ENCODE measurements around the gene DUSP15. TPM values are rescaled to one million over a fixed set of nuclear protein-coding genes. Genes with fewer than 3 reads are reported as not detected.

Gene DUSP15
- total and polyA plus RNA-seq, 2 of the 8 experiments (the other 6 are each of a cell fraction or from before 2014, with no cell fraction given) = 0.91 to 3.2 TPM

DNA sequence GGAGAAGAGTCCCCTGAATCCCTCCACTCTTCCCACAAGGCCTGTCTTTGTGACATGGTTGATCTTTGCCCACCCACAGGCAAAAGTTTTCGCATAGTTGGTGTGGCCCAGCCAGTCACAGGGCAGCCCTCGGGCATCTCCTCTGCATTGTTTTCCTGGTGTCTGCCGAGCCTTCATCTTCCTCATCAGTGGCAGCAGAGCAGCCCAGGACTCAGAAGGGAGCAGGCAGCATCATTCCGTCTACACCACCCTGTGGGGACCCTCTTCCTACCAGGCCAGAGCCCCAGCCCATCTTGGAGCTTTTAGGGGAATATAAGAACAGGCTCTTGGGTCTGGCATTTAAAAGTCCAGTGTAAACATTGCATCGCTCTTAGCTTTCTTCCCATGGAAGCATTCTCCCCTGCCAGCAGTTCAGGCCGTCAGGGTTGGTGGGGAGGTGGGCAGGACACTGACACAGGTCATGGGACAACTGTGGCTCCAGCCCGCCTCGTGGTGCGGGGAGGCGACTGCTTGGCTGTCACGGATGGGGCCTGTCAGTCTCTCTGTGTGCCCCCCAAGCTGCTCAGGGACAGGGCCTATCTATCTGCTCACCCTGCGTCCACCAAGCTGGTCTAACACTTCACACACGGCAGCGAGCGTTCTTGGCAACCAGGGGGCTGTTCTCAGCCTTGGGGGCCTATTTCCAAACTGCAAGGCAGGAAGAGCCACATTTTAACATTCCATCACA, 43.3 kb upstream of the DUSP15 start (continued):
- TF ChIP-seq, protein P1, sequence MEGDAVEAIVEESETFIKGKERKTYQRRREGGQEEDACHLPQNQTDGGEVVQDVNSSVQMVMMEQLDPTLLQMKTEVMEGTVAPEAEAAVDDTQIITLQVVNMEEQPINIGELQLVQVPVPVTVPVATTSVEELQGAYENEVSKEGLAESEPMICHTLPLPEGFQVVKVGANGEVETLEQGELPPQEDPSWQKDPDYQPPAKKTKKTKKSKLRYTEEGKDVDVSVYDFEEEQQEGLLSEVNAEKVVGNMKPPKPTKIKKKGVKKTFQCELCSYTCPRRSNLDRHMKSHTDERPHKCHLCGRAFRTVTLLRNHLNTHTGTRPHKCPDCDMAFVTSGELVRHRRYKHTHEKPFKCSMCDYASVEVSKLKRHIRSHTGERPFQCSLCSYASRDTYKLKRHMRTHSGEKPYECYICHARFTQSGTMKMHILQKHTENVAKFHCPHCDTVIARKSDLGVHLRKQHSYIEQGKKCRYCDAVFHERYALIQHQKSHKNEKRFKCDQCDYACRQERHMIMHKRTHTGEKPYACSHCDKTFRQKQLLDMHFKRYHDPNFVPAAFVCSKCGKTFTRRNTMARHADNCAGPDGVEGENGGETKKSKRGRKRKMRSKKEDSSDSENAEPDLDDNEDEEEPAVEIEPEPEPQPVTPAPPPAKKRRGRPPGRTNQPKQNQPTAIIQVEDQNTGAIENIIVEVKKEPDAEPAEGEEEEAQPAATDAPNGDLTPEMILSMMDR (IDR thresholded peaks at IDR 0.05; ENCODE audit: control extremely low read depth in 1 of 3, insufficient read depth in 1 of 3, low read depth in 1 of 3, low read length in 3 of 3) = no peak
- no peak for TF ChIP-seq POU5F1 (IDR thresholded peaks at IDR 0.05; ENCODE audit: low read depth, low read length)
- TF ChIP-seq CHD1 (IDR thresholded peaks at IDR 0.05; ENCODE audit: low read depth, low read length) = no peak
- no peak for TF ChIP-seq KDM1A (IDR thresholded peaks at IDR 0.05; ENCODE audit: borderline replicate concordance, low read length)
- TF ChIP-seq SP2 (IDR thresholded peaks at IDR 0.05; ENCODE audit: low read length) = no peak
- TF ChIP-seq PHF8 (conservative IDR thresholded peaks at IDR 0.05; ENCODE audit: low read depth, low read length) = no peak
- no peak for TF ChIP-seq TAF1 (IDR thresholded peaks at IDR 0.05; ENCODE audit: low read depth, low read length)

Data from H1 (cell line).